GM10266 (cell line): ENCODE data around the gene SSTR3.
A peak's percentile ranks its signal among the peaks of the same experiment; 100 is the strongest.

ENCODE experiments used
- DNase-seq: peaks from one replicate; pipeline ENCODE4 v3.0.0; 2012; ENCODE audit errors: extremely low spot score
- TF ChIP-seq, protein P1 (sequence below): IDR thresholded peaks from 2 replicates; pipeline ENCODE4 v1.5.1; 2012; ENCODE audit warnings: mild to moderate bottlenecking, low read depth; ENCODE audit not compliant: control insufficient read depth, insufficient read depth; ENCODE audit errors: missing control alignments

SSTR3 gene

DNA sequence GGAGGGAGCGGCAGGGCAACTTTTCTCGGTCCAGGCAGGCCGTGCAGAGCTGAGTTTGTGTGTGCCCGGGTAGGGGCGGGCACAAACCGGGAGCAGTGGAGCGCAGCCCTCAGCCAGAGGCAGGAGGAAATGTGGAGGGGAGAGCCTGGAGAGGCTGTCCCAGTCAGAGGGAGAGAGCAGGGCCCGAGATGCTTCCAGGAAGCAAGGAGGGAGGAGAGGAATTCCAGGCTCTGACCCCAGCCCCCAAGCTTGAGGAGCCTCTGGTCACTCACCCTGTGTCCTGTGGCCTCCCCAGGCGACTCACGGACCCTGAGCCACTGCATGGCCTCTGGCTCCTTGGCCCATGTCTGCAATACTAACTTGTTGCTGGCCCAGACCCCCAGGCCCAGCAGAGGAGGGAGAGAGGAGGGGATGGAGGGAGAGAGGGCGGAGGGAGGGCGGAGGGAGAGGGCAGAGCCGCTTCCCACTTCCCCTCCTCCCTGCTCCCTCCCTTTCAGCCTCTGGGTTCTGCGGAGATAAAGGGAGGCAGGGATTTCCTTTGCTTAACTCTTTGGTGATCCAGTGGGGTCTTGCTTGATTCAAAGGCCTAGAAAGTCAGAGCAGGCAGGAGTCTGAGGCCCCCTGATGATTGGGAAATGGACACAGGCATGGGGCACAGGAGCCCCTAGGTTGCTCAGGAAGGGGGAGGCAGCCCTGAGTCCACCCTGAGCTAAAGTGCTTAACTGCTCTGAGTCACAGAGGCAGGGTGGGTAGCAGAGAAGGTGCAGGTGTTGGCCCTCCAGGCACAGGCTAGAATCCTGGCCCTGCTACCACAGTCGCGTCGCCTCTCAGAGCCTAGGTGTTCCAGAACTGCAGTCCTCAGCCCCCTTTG is 24.2 kb downstream of the SSTR3 start, which contains the start of gene C1QTNF6:
TSS of gene C1QTNF6 (minus strand) at position 357 of the 871 bp plus-strand sequence. CDS start at position 323, 34 bp downstream.
- no peak for DNase-seq
- TF ChIP-seq, protein P1, sequence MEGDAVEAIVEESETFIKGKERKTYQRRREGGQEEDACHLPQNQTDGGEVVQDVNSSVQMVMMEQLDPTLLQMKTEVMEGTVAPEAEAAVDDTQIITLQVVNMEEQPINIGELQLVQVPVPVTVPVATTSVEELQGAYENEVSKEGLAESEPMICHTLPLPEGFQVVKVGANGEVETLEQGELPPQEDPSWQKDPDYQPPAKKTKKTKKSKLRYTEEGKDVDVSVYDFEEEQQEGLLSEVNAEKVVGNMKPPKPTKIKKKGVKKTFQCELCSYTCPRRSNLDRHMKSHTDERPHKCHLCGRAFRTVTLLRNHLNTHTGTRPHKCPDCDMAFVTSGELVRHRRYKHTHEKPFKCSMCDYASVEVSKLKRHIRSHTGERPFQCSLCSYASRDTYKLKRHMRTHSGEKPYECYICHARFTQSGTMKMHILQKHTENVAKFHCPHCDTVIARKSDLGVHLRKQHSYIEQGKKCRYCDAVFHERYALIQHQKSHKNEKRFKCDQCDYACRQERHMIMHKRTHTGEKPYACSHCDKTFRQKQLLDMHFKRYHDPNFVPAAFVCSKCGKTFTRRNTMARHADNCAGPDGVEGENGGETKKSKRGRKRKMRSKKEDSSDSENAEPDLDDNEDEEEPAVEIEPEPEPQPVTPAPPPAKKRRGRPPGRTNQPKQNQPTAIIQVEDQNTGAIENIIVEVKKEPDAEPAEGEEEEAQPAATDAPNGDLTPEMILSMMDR, result no peak

DNA sequence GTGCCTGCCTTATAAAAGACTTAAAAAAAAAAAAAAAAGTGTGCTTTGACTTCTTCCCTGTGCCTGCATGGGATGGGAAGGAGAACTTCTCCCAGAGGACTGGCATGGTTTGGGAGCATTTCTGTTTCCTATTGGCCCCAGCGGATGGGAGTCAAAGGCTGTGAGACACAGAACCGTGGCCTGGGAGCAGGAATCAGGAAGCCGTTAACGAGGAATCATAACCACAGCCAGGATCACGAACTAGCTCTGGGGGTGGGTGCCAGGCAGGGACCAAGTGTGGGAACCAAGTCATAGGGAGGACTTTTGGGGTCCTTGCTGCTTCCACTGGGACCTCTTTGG is 24.8 kb downstream of the SSTR3 start:
- no peak for DNase-seq
- TF ChIP-seq, protein P1, result no peak

DNA sequence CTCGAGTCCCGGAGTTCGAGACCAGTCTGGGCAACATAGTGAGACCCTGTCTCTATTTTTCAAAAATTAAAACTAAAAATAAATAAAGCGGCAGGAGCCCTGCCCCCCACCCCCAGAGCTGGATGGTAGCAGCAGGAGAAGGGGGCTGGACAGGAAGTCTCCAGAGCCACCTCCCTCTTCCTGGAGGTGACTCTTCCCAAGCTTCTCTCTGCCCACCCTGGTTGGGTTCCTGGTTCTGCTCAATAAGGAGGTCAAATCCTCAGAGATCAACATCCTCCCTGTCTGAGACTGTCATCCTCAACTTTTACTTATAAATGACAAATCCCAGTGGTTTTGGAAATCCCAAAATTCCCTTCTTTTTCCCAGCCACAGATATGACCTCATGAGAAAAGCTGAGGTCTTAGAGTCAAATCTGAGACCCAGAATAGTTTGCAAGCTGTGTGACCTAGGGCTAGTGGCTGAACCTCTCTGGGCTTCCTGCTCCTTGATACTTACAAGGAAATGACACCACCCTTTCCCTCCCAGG is 25.2 kb downstream of the SSTR3 start:
- TF ChIP-seq, protein P1, result no peak
- DNase-seq, result no peak

DNA sequence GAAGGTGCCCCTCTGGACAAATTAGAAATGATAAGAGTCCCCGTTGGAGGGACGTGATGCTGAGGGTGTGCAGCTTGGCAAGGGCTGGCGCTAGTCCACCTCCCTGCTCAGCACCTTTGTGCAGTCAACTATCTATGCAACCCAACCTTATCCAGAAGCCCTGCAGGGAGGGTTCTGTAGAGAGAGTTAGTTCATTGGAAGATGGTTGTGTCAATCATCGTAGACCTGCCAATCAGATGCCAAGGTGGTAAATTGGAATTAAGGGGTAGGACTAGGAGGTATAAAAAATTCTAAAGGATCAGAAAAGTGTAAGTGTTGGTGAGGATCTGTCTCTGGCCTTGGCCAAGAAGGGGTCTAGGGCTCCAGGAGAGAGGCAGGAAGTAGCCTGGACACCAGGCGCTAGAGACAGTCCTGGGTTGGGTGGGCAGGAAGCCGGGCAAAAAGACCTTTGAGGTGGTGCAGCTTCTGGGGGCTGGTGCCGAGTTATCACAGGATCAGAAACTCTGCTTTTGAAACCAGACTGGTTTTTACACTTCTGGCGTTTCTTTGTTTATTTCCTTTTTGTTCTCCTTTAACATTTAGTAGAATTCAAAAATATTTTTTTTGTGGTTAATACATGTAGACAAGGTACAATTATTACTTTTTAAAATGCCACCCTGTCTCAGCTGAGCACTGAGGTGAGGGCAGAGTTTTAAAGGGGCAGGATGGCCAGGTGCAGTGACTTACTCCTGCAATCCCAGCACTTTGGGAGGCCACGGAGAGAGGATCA is 25.9 kb downstream of the SSTR3 start:
- peak; percentile 83 for DNase-seq
- TF ChIP-seq, protein P1, result no peak

DNA sequence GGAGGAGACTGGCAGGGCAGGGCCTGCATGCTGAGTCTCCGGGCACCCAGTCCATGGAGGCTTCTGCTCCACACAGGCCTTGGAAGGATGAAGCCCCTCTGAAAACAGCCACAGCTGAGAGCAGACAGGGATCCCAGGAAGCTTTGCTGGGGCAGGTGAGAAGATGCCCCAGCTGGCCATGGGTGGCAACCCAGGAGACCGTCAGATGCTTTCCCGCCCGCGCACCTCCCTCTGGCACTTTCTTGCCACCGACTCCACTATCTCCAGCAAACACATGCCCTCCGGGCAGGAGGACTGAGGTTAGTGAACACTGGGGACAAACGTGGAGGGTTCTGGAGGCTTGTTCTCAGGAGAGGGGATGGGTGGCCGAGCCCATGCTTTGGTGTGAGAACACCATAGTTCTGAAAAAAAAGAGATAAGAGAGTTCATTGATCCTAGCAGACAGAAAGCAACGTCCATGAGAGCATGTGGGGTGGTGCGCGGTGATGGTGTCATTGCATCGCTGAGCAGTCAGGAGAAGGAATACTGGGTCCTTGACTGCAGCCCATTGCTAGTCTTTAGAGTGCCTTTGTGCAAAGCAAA is 26.5 kb downstream of the SSTR3 start:
- no peak for DNase-seq
- TF ChIP-seq, protein P1, result no peak

DNA sequence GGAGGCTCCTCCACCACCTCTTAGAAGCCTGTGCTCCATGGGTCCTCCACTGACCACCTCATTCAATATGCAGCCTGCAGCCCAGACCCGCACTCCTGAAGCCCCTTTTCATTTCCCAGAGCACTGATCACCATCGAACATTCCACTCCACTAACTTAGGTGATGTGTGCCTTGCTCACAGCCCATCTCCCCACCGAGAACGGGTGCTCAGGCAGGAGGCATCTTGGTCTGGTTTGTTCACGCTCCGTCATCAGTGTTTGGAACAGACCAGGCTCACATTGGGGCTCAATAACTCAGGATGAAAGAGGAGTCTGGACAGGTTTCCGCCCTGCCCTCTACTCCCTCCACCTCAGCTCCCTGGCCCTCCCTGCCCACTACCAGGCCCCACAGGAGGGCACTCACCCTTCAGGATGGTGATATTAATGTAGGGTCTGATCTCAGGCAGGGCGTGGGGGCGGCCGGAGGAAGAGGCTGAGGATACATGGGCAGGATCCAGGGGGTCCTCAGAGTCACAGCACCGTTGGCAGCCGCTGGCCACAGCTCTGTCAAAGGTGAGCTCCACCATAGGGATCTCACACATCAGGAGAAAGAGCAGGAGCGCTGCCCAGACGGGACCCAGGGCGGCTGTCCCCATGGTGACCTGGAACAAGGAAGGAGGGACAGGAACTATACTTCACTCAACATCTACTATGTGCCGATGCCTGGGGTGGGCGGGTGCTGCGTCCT is 27.3 kb downstream of the SSTR3 start:
- no peak for DNase-seq
- TF ChIP-seq, protein P1, result no peak
